B cell (primary cell): ENCODE results near the gene UTP25.
"Not testable (repeated sequence)": the region's sequence is repeated elsewhere in the genome, so short reads cannot be mapped to it uniquely, and the experiment has no call there.

Experiments used
- CTCF ChIP-seq: fragments of 200-600 bp; IDR thresholded peaks from one replicate; pipeline ENCODE4 v1.8.0; 2022; ENCODE audit warnings: antibody characterized with exemption, mild to moderate bottlenecking
- EZH2 ChIP-seq: IDR thresholded peaks from 2 replicates; pipeline ENCODE4 v1.6.1; 2012; ENCODE audit warnings: borderline replicate concordance, low read depth, mild to moderate bottlenecking, moderate library complexity, low read length; ENCODE audit not compliant: insufficient read depth, poor library complexity, severe bottlenecking

GRCh38 chr1:209888291-209889076, 60.7 kb downstream of the UTP25 start:
- not testable (repeated sequence) for TF ChIP-seq CTCF, EZH2
